ENCODE measurements around the gene RPRML.

Gene RPRML

DNA sequence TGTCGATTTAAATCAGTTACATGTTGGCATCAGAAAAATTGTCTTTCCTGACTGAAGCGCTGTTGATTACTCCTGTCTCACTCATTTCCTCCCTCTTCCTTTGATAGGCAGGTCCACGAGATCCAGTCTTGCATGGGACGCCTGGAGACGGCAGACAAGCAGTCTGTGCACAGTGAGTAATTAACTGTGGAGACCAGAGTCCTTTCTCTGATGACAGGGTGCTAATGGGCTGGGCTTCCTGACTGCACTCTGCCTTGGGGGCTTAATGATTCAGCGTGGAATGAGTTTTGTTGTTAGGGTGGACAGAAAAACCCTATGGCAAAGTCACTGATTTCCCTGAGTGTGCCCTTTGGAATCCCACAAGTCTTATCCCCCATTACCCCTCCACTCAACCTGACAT lies 49.6 kb downstream of the RPRML start:
- Histone ChIP-seq H3K4me3 (ENCODE audit: low read depth in 1 of 2, low read length in 2 of 2) (no peak overlapping the region), H3K9ac (ENCODE audit: low read depth in 1 of 2, low read length in 2 of 2) (peak overlapping the region in 1 of 2 donors; percentile 13), H3K36me3 (ENCODE audit: control insufficient read depth in 1 of 2, insufficient read depth in 2 of 2, low read length in 2 of 2) (peaks cover 38 to 39% of the 10 kb centered on the region in 2 donors), H3K9me3 (ENCODE audit: control insufficient read depth in 1 of 2, low read length in 2 of 2) (no peaks in the 10 kb centered on the region), H3K27ac (ENCODE audit: low read depth, low read length) (peak overlapping the region; percentile 39), H3K27me3 (ENCODE audit: control insufficient read depth in 1 of 2, insufficient read depth in 2 of 2, low read length in 2 of 2) (no peaks in the 10 kb centered on the region), H3K4me1 (ENCODE audit: control insufficient read depth in 1 of 2, insufficient read depth in 2 of 2, low read length in 2 of 2) (peaks cover 39 to 49% of the 10 kb centered on the region in 2 donors)

DNA sequence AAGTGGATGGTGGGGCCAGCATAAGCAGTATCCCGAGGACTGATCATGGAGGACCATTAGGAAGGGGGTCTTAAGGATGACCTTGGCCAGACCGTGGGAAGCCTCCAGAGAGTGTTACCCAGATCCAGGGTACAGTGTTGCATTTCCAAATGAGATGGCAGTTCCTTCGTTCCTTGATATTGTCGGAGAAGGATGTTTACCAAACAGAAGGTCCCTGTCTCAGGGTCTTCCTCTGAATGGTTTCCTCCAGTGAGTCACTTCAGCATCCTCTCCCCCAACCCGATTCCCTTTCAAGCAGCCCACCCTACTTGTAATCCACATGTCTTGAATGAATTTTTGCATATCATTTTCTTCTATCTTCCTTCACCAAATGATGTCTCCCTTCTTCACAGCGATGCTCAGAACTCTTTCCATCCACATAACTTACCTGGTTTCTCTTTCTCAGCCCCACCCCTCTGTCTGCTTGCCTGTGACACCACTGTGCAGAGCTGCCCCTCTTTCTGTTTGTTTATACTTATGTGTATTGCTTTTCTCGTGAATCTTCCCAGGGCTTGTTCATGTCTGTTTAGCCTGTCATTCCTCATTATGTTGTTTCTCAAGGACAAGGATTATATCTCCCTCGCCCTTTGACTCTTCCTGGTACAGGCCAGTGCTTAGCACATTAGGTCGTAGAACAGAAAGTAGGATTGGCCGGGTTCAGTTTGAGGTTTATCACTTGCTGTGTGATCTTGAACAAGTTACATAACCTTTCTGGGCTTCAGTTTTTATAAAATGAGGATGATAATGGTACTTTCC lies 50.4 kb downstream of the RPRML start:
- Histone ChIP-seq H3K4me3 (ENCODE audit: low read depth in 1 of 2, low read length in 2 of 2) (peak overlapping the region; percentile 6 to 26), H3K27me3 (ENCODE audit: control insufficient read depth in 1 of 2, insufficient read depth in 2 of 2, low read length in 2 of 2) (no peaks in the 10 kb centered on the region), H3K27ac (ENCODE audit: low read depth, low read length) (peak overlapping the region; percentile 15), H3K9ac (ENCODE audit: low read depth in 1 of 2, low read length in 2 of 2) (peak overlapping the region; percentile 4 to 44), H3K9me3 (ENCODE audit: control insufficient read depth in 1 of 2, low read length in 2 of 2) (no peaks in the 10 kb centered on the region), H3K4me1 (ENCODE audit: control insufficient read depth in 1 of 2, insufficient read depth in 2 of 2, low read length in 2 of 2) (peaks cover 46 to 54% of the 10 kb centered on the region in 2 donors), H3K36me3 (ENCODE audit: control insufficient read depth in 1 of 2, insufficient read depth in 2 of 2, low read length in 2 of 2) (peaks cover 31 to 32% of the 10 kb centered on the region in 2 donors)

All from duodenal mucosa (tissue), 2 donors.